K562 (cell line): ENCODE results near the gene LRRK2. TPM values are rescaled to one million over a fixed set of nuclear protein-coding genes. Genes with fewer than 3 reads are reported as not detected.

Experiments
- CC2D1A ChIP-seq: fragments of 450-650 bp; IDR thresholded peaks from 2 replicates; pipeline ENCODE4 v1.6.1; 2017; ENCODE audit warnings: mild to moderate bottlenecking
- HEY1 ChIP-seq: fragments of 250-450 bp; sonication (Bioruptor Pico); IDR thresholded peaks from 2 replicates; pipeline ENCODE4 v1.5.0; 2020; ENCODE audit warnings: mild to moderate bottlenecking, moderate library complexity, borderline replicate concordance
- HMGN3 ChIP-seq: IDR thresholded peaks from 2 replicates; pipeline ENCODE4 v1.6.1; 2011; ENCODE audit warnings: borderline replicate concordance, low read depth, mild to moderate bottlenecking, mixed read lengths, low read length; ENCODE audit not compliant: insufficient read length; ENCODE audit errors: extremely low read depth
- MCM7 ChIP-seq, 2 experiments: fragments of 450-650 bp; IDR thresholded peaks; 2 replicates each; pipeline ENCODE4 v1.6.1; 2016 to 2018
- POLR2G ChIP-seq: fragments of 200-400 bp; formaldehyde crosslinking; IDR thresholded peaks from 2 replicates; pipeline ENCODE4 v1.6.1; 2017; ENCODE audit warnings: low read depth, mild to moderate bottlenecking, antibody characterized with exemption, low read length, moderate library complexity
- SPI1 ChIP-seq: IDR thresholded peaks from 2 replicates; pipeline ENCODE4 v1.6.1; 2011; ENCODE audit warnings: low read depth, low read length, control low read depth, borderline replicate concordance
- TEAD2 ChIP-seq: fragments of 450-650 bp; IDR thresholded peaks from 2 replicates; pipeline ENCODE4 v1.6.1; 2016; ENCODE audit warnings: missing genetic modification characterization, control low read depth, missing compliant biosample characterization
- XRCC5 ChIP-seq: fragments of 200-400 bp; formaldehyde crosslinking; IDR thresholded peaks from 2 replicates; pipeline ENCODE4 v1.6.1; 2017; ENCODE audit warnings: low read depth, mild to moderate bottlenecking, low read length
- polyA plus RNA-seq, 8 experiments: library from polyadenylated mRNA; depleted of rRNA in 4 of 8; stranded (reverse) in 5 of 8; unstranded in 3 of 8; fragments of >200 nt; fragmentation: Nextera tagmentation in 2 of 8; fragmentation: Illumina TruSeq in 1 of 8; extraction: Ambion mirVana in 2 of 8; extraction: Trizol in 1 of 8; gene quantifications; 2 replicates each; pipeline versions ENCODE4 v1.2.1 to v1.2.3, GENCODE V29; 2011 to 2014; ENCODE audit warnings: inconsistent platforms in 1 of 8, missing spikeins in 1 of 8
- total RNA-seq, 7 experiments: library from RNA; depleted of rRNA in 6 of 7; stranded (reverse); fragments of >200 nt in 6 of 7; fragmentation: Illumina TruSeq in 2 of 7; extraction: Trizol in 2 of 7; gene quantifications; 2 replicates each; pipeline versions ENCODE4 v1.2.1 to v1.2.3, GENCODE V29; 2011 to 2021; ENCODE audit warnings: low replicate concordance in 1 of 7
- TF ChIP-seq, protein P1 (sequence below), 3 experiments: fragments of 200-800 bp in 1 of 3; fragments of 250-450 bp in 1 of 3; fragments of 450-650 bp in 1 of 3; sonication (Bioruptor Pico) in 1 of 3; sonication (Bioruptor generic) in 1 of 3; formaldehyde crosslinking in 1 of 3; IDR thresholded peaks; 2 replicates each; pipeline versions ENCODE4 v1.6.1 to v1.8.0; 2016 to 2022; ENCODE audit warnings: mild to moderate bottlenecking in 2 of 3, missing genetic modification characterization in 2 of 3, missing compliant biosample characterization in 1 of 3, moderate library complexity in 1 of 3
- TF ChIP-seq, protein P2 (sequence below): fragments of 250-450 bp; sonication (Bioruptor Pico); IDR thresholded peaks from 2 replicates; pipeline ENCODE4 v1.4.0; 2020; ENCODE audit warnings: mild to moderate bottlenecking

LRRK2 gene
- total and polyA plus RNA-seq, 9 of the 15 experiments (the other 6 are each of a cell fraction or from before 2014, with no cell fraction given), result 0.03 to 0.89 (median 0.31) TPM

DNA sequence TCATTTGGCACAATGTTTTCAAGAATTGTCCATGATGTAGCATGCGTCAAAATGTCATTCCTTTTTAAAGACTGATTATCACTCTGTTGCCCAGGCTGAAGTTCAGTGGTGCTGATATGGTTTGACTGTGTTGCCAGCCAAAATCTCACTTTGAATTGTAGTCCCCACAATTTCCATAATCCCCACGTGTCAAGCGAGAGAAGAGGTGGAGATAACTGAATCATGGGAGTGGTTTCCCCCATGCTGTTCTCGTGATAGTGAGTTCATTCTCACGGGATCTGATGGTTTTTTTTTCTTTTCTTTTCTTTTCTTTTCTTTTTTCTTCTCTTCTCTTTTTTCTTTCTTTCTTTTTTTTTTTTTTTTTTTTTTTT is 21.8 kb upstream of the LRRK2 start (continued):
- TF ChIP-seq, protein P1, sequence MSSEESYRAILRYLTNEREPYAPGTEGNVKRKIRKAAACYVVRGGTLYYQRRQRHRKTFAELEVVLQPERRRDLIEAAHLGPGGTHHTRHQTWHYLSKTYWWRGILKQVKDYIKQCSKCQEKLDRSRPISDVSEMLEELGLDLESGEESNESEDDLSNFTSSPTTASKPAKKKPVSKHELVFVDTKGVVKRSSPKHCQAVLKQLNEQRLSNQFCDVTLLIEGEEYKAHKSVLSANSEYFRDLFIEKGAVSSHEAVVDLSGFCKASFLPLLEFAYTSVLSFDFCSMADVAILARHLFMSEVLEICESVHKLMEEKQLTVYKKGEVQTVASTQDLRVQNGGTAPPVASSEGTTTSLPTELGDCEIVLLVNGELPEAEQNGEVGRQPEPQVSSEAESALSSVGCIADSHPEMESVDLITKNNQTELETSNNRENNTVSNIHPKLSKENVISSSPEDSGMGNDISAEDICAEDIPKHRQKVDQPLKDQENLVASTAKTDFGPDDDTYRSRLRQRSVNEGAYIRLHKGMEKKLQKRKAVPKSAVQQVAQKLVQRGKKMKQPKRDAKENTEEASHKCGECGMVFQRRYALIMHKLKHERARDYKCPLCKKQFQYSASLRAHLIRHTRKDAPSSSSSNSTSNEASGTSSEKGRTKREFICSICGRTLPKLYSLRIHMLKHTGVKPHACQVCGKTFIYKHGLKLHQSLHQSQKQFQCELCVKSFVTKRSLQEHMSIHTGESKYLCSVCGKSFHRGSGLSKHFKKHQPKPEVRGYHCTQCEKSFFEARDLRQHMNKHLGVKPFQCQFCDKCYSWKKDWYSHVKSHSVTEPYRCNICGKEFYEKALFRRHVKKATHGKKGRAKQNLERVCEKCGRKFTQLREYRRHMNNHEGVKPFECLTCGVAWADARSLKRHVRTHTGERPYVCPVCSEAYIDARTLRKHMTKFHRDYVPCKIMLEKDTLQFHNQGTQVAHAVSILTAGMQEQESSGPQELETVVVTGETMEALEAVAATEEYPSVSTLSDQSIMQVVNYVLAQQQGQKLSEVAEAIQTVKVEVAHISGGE (CRISPR knock-in tag; IDR thresholded peaks at IDR 0.05), result no peak
- no peak for TF ChIP-seq TEAD2 (tag)
- TF ChIP-seq CC2D1A, result no peak
- TF ChIP-seq HMGN3, result no peak
- no peak for TF ChIP-seq HEY1 (CRISPR knock-in tag)
- TF ChIP-seq, protein P2, sequence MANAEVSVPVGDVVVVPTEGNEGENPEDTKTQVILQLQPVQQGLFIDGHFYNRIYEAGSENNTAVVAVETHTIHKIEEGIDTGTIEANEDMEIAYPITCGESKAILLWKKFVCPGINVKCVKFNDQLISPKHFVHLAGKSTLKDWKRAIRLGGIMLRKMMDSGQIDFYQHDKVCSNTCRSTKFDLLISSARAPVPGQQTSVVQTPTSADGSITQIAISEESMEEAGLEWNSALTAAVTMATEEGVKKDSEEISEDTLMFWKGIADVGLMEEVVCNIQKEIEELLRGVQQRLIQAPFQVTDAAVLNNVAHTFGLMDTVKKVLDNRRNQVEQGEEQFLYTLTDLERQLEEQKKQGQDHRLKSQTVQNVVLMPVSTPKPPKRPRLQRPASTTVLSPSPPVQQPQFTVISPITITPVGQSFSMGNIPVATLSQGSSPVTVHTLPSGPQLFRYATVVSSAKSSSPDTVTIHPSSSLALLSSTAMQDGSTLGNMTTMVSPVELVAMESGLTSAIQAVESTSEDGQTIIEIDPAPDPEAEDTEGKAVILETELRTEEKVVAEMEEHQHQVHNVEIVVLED (CRISPR knock-in tag), result no peak
- TF ChIP-seq XRCC5, result no peak
- TF ChIP-seq POLR2G, result no peak
- no peak for TF ChIP-seq SPI1
- TF ChIP-seq MCM7 (IDR thresholded peaks at IDR 0.05), result no peak
